Loucy (cell line): Measurements from ENCODE around the gene RALGPS1.

Experiments used
- EZH2phosphoT487 ChIP-seq: fragments of 200-600 bp; IDR thresholded peaks from 2 replicates; pipeline ENCODE4 v1.6.1; 2018; ENCODE audit warnings: antibody characterized with exemption, mild to moderate bottlenecking, moderate library complexity, borderline replicate concordance
- TF ChIP-seq, protein P1 (sequence below): fragments of 200-600 bp; sonication (generic); conservative IDR thresholded peaks from 2 replicates; pipeline ENCODE4 v1.5.1; 2014; ENCODE audit warnings: mild to moderate bottlenecking, antibody characterized with exemption, low read length

DNA sequence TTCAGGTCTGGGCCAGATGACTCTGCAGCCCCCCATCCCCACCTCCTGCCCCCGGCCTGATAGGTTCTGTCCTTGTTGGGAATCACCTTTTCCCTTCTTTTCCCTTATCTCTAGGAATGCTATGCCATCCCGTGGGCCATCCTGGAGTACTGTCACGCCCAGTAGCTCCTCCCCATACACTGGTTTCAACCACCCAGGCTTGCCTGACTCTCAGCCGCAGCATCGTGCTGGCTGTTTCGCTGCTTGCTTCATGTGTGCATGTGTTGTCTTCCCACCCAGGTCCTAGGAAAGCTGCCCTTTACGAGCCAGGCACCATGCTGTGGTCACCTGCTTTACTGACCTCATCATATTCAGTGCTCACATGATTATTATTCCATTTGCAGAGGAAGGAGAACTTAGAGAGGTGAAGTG lies 136.0 kb downstream of the RALGPS1 start:
- TF ChIP-seq, protein P1, sequence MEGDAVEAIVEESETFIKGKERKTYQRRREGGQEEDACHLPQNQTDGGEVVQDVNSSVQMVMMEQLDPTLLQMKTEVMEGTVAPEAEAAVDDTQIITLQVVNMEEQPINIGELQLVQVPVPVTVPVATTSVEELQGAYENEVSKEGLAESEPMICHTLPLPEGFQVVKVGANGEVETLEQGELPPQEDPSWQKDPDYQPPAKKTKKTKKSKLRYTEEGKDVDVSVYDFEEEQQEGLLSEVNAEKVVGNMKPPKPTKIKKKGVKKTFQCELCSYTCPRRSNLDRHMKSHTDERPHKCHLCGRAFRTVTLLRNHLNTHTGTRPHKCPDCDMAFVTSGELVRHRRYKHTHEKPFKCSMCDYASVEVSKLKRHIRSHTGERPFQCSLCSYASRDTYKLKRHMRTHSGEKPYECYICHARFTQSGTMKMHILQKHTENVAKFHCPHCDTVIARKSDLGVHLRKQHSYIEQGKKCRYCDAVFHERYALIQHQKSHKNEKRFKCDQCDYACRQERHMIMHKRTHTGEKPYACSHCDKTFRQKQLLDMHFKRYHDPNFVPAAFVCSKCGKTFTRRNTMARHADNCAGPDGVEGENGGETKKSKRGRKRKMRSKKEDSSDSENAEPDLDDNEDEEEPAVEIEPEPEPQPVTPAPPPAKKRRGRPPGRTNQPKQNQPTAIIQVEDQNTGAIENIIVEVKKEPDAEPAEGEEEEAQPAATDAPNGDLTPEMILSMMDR: no peak
- no peak for TF ChIP-seq EZH2phosphoT487
